Suprapubic skin (tissue), 4 donors: ENCODE results near the gene TMEM82.

Source experiments
- POLR2A ChIP-seq, 2 donors: fragments of 450-650 bp; IDR thresholded peaks; one replicate each; pipeline ENCODE4 v1.6.1; 2017; ENCODE audit warnings: antibody characterized with exemption in 2 of 2, mild to moderate bottlenecking in 2 of 2, moderate library complexity in 2 of 2
- POLR2AphosphoS5 ChIP-seq, 3 donors: sonication (generic); formaldehyde crosslinking; IDR thresholded peaks; one replicate each; pipeline ENCODE4 v1.6.1; 2017; ENCODE audit warnings: antibody characterized with exemption in 3 of 3

DNA sequence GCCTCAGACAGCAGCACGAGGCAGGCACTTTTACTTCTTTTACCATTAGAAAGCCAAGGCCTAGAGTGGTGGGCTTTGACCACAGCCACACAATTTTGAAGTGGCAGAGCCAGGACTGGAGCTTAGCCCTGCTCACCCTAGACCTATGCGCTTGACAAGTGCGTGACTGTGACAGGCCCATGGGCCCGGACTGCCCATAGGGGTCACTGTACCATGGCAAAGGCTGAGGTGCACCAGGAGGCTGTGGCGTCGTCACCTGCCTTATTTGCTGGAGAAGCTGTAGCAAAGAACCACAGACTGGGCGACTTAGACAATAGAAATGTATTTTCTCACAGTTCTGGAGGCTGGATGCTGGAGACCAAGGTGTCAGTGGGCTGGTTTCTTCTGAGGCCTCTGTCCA, 2.6 kb upstream of the TMEM82 start:
- no peak for TF ChIP-seq POLR2A (IDR thresholded peaks at IDR 0.05)
- TF ChIP-seq POLR2AphosphoS5 (IDR thresholded peaks at IDR 0.05), result no peak
